ENCODE results near the gene SSRP1. TPM values are rescaled to one million over a fixed set of nuclear protein-coding genes. Genes with fewer than 3 reads are reported as not detected.
"Not testable (repeated sequence)": the region's sequence is repeated elsewhere in the genome, so short reads cannot be mapped to it uniquely, and the experiment has no call there.

The SSRP1 gene
- total RNA-seq, 4 donors from 2014 or later = 29.4 to 115 (median 75.3) TPM

DNA sequence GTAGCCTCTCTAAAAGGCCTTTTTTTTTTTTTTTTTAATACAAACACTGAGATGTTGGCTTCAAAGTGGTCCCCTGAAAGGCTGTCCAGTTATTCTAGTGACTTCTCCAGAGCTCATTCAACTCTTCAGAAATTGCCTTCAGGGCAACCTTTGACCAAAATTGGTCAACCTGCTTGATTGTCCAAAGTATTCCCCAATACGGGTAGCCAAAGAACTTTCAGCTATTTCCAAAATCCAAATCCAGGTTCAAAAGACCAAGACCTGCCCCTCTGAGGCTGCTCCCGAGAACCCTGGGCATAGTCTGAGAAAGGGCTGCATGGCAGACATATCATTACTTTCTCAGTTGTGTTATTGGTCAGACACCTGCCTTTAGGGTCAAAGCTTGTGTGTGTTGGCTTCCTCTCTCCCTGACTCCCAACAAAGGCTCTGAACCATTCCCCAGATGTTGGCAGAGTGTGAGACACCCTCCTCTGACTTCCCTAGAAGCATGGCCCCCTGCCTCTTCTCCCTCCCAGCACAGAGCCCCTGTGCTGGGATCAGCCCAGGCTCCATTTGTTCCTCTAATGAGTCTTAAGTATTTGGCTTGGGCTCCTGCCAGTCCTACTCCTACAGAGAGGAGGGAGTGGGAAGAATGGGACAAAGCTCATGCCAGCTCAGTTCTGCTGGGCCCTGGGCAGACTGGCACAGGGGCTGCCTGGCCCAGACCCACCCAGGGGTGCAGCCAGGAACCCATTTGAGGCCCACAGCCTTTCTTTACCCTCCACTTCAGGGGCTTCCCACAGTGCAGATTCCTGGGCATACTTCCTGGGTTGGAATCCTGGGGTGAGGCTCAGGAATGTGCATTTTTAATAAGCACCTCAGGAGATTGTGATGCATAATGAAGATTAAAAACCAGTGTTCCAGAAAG lies 41.2 kb downstream of the SSRP1 start:
- H3K36me3 ChIP-seq = no peaks in the 10 kb centered on the region
- H3K27me3 ChIP-seq = no peaks in the 10 kb centered on the region
- DNase-seq = no peak
- H3K9me3 ChIP-seq = peaks cover 0 to 5% of the 10 kb centered on the region in 2 donors
- H3K4me3 ChIP-seq = no peak overlapping the region
- no peak overlapping the region for H3K27ac ChIP-seq
- no peaks in the 10 kb centered on the region for H3K4me1 ChIP-seq
- intact Hi-C loops (cut with DNase I; ENCODE audit: low total_unique reads) = no loop called here
- TF ChIP-seq, protein P1, sequence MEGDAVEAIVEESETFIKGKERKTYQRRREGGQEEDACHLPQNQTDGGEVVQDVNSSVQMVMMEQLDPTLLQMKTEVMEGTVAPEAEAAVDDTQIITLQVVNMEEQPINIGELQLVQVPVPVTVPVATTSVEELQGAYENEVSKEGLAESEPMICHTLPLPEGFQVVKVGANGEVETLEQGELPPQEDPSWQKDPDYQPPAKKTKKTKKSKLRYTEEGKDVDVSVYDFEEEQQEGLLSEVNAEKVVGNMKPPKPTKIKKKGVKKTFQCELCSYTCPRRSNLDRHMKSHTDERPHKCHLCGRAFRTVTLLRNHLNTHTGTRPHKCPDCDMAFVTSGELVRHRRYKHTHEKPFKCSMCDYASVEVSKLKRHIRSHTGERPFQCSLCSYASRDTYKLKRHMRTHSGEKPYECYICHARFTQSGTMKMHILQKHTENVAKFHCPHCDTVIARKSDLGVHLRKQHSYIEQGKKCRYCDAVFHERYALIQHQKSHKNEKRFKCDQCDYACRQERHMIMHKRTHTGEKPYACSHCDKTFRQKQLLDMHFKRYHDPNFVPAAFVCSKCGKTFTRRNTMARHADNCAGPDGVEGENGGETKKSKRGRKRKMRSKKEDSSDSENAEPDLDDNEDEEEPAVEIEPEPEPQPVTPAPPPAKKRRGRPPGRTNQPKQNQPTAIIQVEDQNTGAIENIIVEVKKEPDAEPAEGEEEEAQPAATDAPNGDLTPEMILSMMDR (IDR thresholded peaks at IDR 0.05) = no peak
- no peak for TF ChIP-seq POLR2A (IDR thresholded peaks at IDR 0.05)

DNA sequence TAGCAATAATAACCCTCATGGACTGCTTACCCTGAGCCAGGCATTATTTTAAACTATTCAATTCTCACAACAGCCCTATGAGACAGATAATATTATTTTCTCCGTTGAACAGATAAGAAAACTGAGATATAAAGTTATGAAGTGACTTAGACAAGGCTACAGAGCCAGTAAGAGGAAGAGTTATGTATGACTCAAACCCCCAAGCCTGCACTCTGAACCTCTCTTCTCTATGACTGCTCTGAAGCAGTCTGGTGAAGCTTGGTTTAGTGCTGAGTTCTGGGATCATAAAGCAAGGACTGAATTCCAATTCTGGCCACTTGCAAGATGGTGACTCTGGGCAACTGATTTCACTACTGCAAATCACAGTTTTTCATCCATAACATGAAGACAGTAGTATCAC lies 45.4 kb downstream of the SSRP1 start:
- TF ChIP-seq, protein P1 (IDR thresholded peaks at IDR 0.05) = no peak
- TF ChIP-seq POLR2A (IDR thresholded peaks at IDR 0.05) = no peak
- no peaks in the 10 kb centered on the region for H3K27me3 ChIP-seq

DNA sequence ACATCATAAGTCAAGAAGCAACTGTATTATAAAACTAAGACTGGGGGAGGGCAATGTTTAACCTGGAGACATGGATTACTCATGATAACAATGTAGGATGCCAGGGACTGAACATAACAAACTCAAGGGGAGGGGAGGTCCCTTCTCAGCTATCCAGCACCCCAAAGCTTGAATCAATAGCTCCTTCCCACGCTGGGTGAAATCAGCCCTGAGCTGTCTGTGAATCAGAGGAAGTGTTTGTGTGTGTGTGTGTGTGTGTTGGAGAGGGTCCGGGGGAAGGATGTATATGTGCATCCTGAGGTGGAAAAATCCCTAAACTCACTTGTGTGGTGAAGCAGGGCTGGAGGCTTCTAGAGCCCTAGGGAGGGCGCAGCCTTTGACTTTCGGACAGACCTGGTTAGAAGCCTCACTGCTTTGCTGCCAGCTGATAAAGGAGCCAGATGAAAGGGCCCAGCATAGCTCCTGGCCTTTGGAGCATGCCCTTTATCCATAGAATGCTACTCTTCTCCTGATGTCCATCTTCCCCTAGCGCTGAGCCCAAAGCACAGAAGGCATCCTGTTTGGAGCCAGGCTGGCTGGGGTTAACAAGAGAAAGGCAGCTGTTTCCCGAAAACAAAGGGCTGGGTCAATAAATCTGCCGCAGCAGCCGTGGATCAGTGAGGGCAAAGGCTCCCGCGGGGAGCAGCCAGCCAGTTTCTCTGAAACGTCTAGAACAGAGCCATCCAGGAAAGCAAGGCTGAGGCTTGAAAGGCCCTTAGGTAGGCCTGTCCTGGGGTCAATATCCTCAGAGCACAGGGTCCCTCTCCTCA lies 46.7 kb downstream of the SSRP1 start:
- Histone ChIP-seq H3K27ac (peak overlapping the region; percentile 33 to 51), H3K4me3 (no peak overlapping the region), H3K9me3 (no peaks in the 10 kb centered on the region), H3K27me3 (no peaks in the 10 kb centered on the region), H3K36me3 (no peaks in the 10 kb centered on the region), H3K4me1 (no peaks in the 10 kb centered on the region)
- TF ChIP-seq POLR2A (IDR thresholded peaks at IDR 0.05) = no peak
- intact Hi-C loops (cut with DNase I; ENCODE audit: low total_unique reads) = no loop called here
- DNase-seq = no peak

More for the DNA sequence above, 45.4 kb downstream of the SSRP1 start:
- no peaks in the 10 kb centered on the region for H3K4me1 ChIP-seq
- no peak overlapping the region for H3K27ac ChIP-seq
- intact Hi-C loops (cut with DNase I; ENCODE audit: low total_unique reads) = no loop called here
- H3K4me3 ChIP-seq = no peak overlapping the region
- no peaks in the 10 kb centered on the region for H3K9me3 ChIP-seq
- H3K36me3 ChIP-seq = no peaks in the 10 kb centered on the region
- no peak for DNase-seq

DNA sequence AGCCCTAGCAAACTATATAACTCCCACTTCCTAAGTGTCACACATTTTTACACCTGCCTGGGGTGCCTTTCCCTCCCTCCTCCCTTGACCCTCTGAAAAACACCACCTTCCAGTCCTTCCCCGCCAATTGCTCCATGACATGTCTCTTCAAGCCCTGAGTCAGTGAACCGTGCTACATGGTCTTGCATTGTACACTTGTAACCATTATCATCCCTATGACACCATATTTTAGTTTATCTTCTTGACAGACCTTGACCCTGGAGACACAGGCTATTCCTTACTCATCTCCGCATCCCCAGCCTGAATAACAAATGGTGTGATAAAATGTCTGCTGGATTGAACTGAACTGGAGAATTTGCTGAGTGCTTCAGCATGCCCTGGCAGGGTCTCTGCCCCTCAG lies 47.8 kb downstream of the SSRP1 start:
- no peak overlapping the region for H3K4me3 ChIP-seq
- no peaks in the 10 kb centered on the region for H3K4me1 ChIP-seq
- intact Hi-C loops (cut with DNase I; ENCODE audit: low total_unique reads) = no loop called here
- DNase-seq = no peak
- no peaks in the 10 kb centered on the region for H3K36me3 ChIP-seq
- TF ChIP-seq POLR2A (IDR thresholded peaks at IDR 0.05) = no peak
- TF ChIP-seq, protein P1 (IDR thresholded peaks at IDR 0.05) = no peak
- no peak overlapping the region for H3K27ac ChIP-seq
- H3K27me3 ChIP-seq = no peaks in the 10 kb centered on the region
- H3K9me3 ChIP-seq = no peaks in the 10 kb centered on the region

DNA sequence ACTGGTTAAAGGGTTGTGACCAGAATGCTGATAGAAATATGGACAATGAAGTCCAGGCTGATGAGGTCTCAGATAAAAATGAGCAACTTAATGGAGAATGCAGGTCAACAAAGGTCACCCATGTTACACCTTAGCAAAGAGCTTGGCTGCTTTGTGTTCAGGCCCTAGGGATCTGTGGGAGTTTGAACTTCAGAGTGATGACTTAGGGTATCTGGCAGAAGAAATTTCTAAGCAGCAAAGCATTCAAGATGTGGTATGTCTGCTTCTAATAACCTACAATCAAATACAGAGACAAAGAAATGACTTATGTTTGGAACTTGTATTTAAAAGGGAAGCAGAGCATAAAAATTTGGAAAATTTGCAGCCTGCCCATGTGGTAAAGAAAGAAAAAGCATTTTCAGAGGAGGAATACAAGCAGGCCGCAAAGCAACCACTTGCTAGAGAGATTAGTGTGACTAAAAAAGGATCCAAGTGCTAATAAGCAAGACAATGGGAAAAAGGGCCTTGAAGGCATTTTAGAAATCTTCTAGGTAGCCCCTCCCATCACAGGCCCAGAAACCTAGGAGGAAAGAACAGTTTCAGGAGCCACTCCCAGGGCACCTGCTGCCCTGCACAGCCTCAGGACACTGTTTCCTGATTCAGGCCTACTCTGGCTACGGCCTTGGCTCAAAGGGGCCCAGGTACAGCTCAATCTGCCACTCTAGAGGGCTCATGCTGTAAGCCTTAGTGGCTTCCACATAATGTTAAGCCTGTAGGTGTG lies 52.3 kb downstream of the SSRP1 start:
- H3K27me3 ChIP-seq = no peaks in the 10 kb centered on the region
- intact Hi-C loops (cut with DNase I; ENCODE audit: low total_unique reads) = no loop called here
- H3K36me3 ChIP-seq = no peaks in the 10 kb centered on the region
- no peaks in the 10 kb centered on the region for H3K4me1 ChIP-seq
- H3K4me3 ChIP-seq = no peak overlapping the region
- DNase-seq = no peak
- no peaks in the 10 kb centered on the region for H3K9me3 ChIP-seq
- no peak overlapping the region for H3K27ac ChIP-seq
- TF ChIP-seq, protein P1 (IDR thresholded peaks at IDR 0.05) = no peak
- no peak for TF ChIP-seq POLR2A (IDR thresholded peaks at IDR 0.05)

DNA sequence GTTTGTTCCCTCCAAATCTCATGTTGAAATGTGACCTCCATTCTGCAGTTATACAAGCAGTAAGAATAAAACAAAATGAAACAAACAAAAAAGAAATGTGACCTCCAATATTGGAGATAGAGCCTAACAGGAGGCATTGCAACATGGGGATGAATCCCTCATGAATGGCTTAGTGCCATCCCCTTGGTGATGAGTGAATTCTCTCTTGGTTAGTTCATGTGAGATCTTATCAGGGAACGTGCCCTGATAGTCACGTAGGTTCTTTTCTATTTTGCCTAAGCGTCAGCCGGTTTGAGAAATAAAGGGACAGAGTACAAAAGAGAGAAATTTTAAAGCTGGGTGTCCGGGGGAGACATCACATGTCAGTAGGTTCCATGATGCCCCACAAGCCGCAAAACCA lies 54.1 kb downstream of the SSRP1 start:
- H3K27ac ChIP-seq; H3K4me3 ChIP-seq; H3K4me1 ChIP-seq; DNase-seq; intact Hi-C loops (cut with DNase I; ENCODE audit: low total_unique reads); H3K36me3 ChIP-seq; H3K27me3 ChIP-seq; H3K9me3 ChIP-seq: not testable (repeated sequence)

Measured in uterus (tissue), 4 donors.